ENCODE measurements around the gene QSOX1.

QSOX1 gene

DNA sequence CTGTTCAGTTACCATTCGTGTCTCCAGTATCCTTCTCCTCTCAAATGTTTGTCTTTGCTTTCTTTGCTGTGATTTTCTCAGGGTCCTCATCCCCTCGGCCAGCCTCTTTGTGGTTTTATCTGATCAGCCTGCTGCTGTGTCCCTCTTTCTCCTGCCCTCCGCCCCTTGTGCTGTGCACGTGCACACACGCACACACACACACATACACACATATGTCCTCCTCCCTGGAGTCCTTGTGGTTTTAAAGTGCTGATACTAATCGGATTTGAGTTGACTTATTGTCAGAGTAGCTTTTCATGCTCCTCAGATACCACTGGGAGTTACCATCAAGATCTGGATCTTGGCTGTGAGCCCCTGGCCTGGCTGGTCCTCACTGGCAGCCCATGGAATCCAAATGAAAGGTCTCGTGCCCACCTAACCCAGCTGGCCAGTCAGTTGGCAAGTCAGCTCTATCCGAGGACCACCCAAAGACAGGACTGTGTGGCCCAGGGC, 34.1 kb downstream of the QSOX1 start:
- no peak for TF ChIP-seq EZH2phosphoT487 (conservative IDR thresholded peaks at IDR 0.05; ENCODE audit: low read length)
- TF ChIP-seq, protein P1, sequence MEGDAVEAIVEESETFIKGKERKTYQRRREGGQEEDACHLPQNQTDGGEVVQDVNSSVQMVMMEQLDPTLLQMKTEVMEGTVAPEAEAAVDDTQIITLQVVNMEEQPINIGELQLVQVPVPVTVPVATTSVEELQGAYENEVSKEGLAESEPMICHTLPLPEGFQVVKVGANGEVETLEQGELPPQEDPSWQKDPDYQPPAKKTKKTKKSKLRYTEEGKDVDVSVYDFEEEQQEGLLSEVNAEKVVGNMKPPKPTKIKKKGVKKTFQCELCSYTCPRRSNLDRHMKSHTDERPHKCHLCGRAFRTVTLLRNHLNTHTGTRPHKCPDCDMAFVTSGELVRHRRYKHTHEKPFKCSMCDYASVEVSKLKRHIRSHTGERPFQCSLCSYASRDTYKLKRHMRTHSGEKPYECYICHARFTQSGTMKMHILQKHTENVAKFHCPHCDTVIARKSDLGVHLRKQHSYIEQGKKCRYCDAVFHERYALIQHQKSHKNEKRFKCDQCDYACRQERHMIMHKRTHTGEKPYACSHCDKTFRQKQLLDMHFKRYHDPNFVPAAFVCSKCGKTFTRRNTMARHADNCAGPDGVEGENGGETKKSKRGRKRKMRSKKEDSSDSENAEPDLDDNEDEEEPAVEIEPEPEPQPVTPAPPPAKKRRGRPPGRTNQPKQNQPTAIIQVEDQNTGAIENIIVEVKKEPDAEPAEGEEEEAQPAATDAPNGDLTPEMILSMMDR (IDR thresholded peaks at IDR 0.05; ENCODE audit: insufficient read depth, low read length, poor library complexity, severe bottlenecking), result no peak
- no peaks in the 10 kb centered on the region for H3F3A ChIP-seq (ENCODE audit: insufficient read depth)
- no peak overlapping the region for H3K4me3 ChIP-seq (ENCODE audit: insufficient read depth, low read length, poor library complexity, severe bottlenecking)
- H2AFZ ChIP-seq (ENCODE audit: low read depth, low read length, severe bottlenecking), result no peak overlapping the region
- H4K20me1 ChIP-seq (ENCODE audit: low read depth, low read length), result no peaks in the 10 kb centered on the region
- no peaks in the 10 kb centered on the region for H3K36me3 ChIP-seq (ENCODE audit: low read length)
- no peaks in the 10 kb centered on the region for H3K9me3 ChIP-seq (ENCODE audit: insufficient read depth, low read length)
- no peaks in the 10 kb centered on the region for H3K27me3 ChIP-seq (ENCODE audit: low read length)
- H3K79me2 ChIP-seq (ENCODE audit: insufficient read depth, low read length), result no peaks in the 10 kb centered on the region
- no peak overlapping the region for H3K9ac ChIP-seq (ENCODE audit: low read length)
- H3K9me2 ChIP-seq (replicated peaks; ENCODE audit: insufficient read depth, low read length), result no peaks in the 10 kb centered on the region
- H3K4me2 ChIP-seq (ENCODE audit: low read depth, low read length, poor library complexity, severe bottlenecking), result no peak overlapping the region
- no peak overlapping the region for H3K27ac ChIP-seq (ENCODE audit: low read depth, low read length)

GRCh38 chr1:180190091-180190490, 35.4 kb downstream of the QSOX1 start:
- Histone ChIP-seq H4K20me1 (ENCODE audit: low read depth, low read length) (no peaks in the 10 kb centered on the region), H3K27me3 (ENCODE audit: low read length) (no peaks in the 10 kb centered on the region), H3K79me2 (ENCODE audit: insufficient read depth, low read length) (no peaks in the 10 kb centered on the region), H3K36me3 (ENCODE audit: low read length) (no peaks in the 10 kb centered on the region), H3K4me3 (ENCODE audit: insufficient read depth, low read length, poor library complexity, severe bottlenecking) (no peak overlapping the region), H3K9ac (ENCODE audit: low read length) (no peak overlapping the region), H3K9me2 (replicated peaks; ENCODE audit: insufficient read depth, low read length) (no peaks in the 10 kb centered on the region), H3K4me2 (ENCODE audit: low read depth, low read length, poor library complexity, severe bottlenecking) (no peak overlapping the region), H3K9me3 (ENCODE audit: insufficient read depth, low read length) (no peaks in the 10 kb centered on the region), H2AFZ (ENCODE audit: low read depth, low read length, severe bottlenecking) (no peak overlapping the region), H3K27ac (ENCODE audit: low read depth, low read length) (no peak overlapping the region), H3F3A (ENCODE audit: insufficient read depth) (no peaks in the 10 kb centered on the region)
- TF ChIP-seq EZH2phosphoT487 (conservative IDR thresholded peaks at IDR 0.05; ENCODE audit: low read length), result no peak
- TF ChIP-seq, protein P1 (IDR thresholded peaks at IDR 0.05; ENCODE audit: insufficient read depth, low read length, poor library complexity, severe bottlenecking), result no peak

- Histone ChIP-seq H3K79me2 (ENCODE audit: insufficient read depth, low read length) (no peaks in the 10 kb centered on the region), H2AFZ (ENCODE audit: low read depth, low read length, severe bottlenecking) (no peak overlapping the region), H3K9me3 (ENCODE audit: insufficient read depth, low read length) (no peaks in the 10 kb centered on the region), H4K20me1 (ENCODE audit: low read depth, low read length) (no peaks in the 10 kb centered on the region), H3K9me2 (replicated peaks; ENCODE audit: insufficient read depth, low read length) (no peaks in the 10 kb centered on the region), H3F3A (ENCODE audit: insufficient read depth) (no peaks in the 10 kb centered on the region), H3K27me3 (ENCODE audit: low read length) (no peaks in the 10 kb centered on the region), H3K36me3 (ENCODE audit: low read length) (no peaks in the 10 kb centered on the region), H3K27ac (ENCODE audit: low read depth, low read length) (no peak overlapping the region), H3K4me2 (ENCODE audit: low read depth, low read length, poor library complexity, severe bottlenecking) (no peak overlapping the region), H3K9ac (ENCODE audit: low read length) (no peak overlapping the region), H3K4me3 (ENCODE audit: insufficient read depth, low read length, poor library complexity, severe bottlenecking) (no peak overlapping the region)
- TF ChIP-seq EZH2phosphoT487 (conservative IDR thresholded peaks at IDR 0.05; ENCODE audit: low read length), result no peak
- TF ChIP-seq, protein P1 (IDR thresholded peaks at IDR 0.05; ENCODE audit: insufficient read depth, low read length, poor library complexity, severe bottlenecking), result no peak
Observed at GRCh38 chr1:180192172-180192571, 37.5 kb downstream of the QSOX1 start.

Measured in SU-DHL-6 (cell line).